ENCODE data around the gene SNX33. TPM values are rescaled to one million over a fixed set of nuclear protein-coding genes. Genes with fewer than 3 reads are reported as not detected.

Gene SNX33
- total RNA-seq, 1 experiment from 2014 or later: 19.8 TPM

- no peak for TF ChIP-seq NR1H2 (CRISPR knock-in tag; IDR thresholded peaks at IDR 0.05)
- 0 out of 2 replicates have a peak, but pooled peaks have one; percentile 0 for TF ChIP-seq ZNF423 (CRISPR knock-in tag; IDR thresholded peaks at IDR 0.05)
- TF ChIP-seq MAX (CRISPR knock-in tag; IDR thresholded peaks at IDR 0.05): 0 out of 2 replicates have a peak, but pooled peaks have one; percentile 42
- TF ChIP-seq ARID4B (CRISPR knock-in tag; IDR thresholded peaks at IDR 0.05; ENCODE audit: borderline replicate concordance): peak; percentile 57
- no peak for TF ChIP-seq ZNF532 (CRISPR knock-in tag; IDR thresholded peaks at IDR 0.05; ENCODE audit: borderline replicate concordance)
Measured at GRCh38 chr15:75647370-75648155, at the start of gene SNX33 (continued).

GRCh38 chr15:75598361-75598760 lies 49.4 kb upstream of the SNX33 start:
- ChIA-PET POLR2A (no interaction called here), CTCF (interaction anchor here (1.1 to 2.0 kb wide), 8 partner anchors 19 to 230 kb away, joined by 3 to 7 read pairs (median 4); partner anchors contain the start of genes MAN2C1, PTPN9, SIN3A and SNX33)
- H3K4me1 Mint-ChIP-seq: no peaks in the 10 kb centered on the region
- H3K36me3 Mint-ChIP-seq: peaks cover 25% of the 10 kb centered on the region
- H3K4me3 Mint-ChIP-seq: no peak overlapping the region
- ATAC-seq (no peak), DNase-seq (ENCODE audit: low spot score) (no peak)
- no peaks in the 10 kb centered on the region for H3K9me3 Mint-ChIP-seq
- H3K27me3 Mint-ChIP-seq (ENCODE audit: low read depth): no peaks in the 10 kb centered on the region
- H3K27ac Mint-ChIP-seq: no peak overlapping the region
- TF ChIP-seq NR2C2 (CRISPR knock-in tag; IDR thresholded peaks at IDR 0.05): no peak
- TF ChIP-seq PREB (CRISPR knock-in tag; IDR thresholded peaks at IDR 0.05; ENCODE audit: borderline replicate concordance): no peak
- TF ChIP-seq ATF1 (CRISPR knock-in tag; IDR thresholded peaks at IDR 0.05): no peak
- no peak for TF ChIP-seq ZNF423 (CRISPR knock-in tag; IDR thresholded peaks at IDR 0.05)
- TF ChIP-seq ZNF232 (CRISPR knock-in tag; IDR thresholded peaks at IDR 0.05): no peak
- no peak for TF ChIP-seq NR1H2 (CRISPR knock-in tag; IDR thresholded peaks at IDR 0.05)
- no peak for TF ChIP-seq TP53 (CRISPR knock-in tag; IDR thresholded peaks at IDR 0.05)
- TF ChIP-seq EMX1 (CRISPR knock-in tag; IDR thresholded peaks at IDR 0.05): no peak
- TF ChIP-seq PRRX2 (CRISPR knock-in tag; IDR thresholded peaks at IDR 0.05): no peak
- no peak for TF ChIP-seq ZNF416 (CRISPR knock-in tag; IDR thresholded peaks at IDR 0.05)
- no peak for TF ChIP-seq E2F5 (CRISPR knock-in tag; IDR thresholded peaks at IDR 0.05)
- TF ChIP-seq GRHL2 (CRISPR knock-in tag; IDR thresholded peaks at IDR 0.05; ENCODE audit: insufficient replicate concordance, severe bottlenecking): no peak
- no peak for TF ChIP-seq ESRRA (CRISPR knock-in tag; IDR thresholded peaks at IDR 0.05; ENCODE audit: borderline replicate concordance)
- no peak for TF ChIP-seq ZNF219 (CRISPR knock-in tag; IDR thresholded peaks at IDR 0.05; ENCODE audit: borderline replicate concordance)
- TF ChIP-seq IRF2 (CRISPR knock-in tag; IDR thresholded peaks at IDR 0.05; ENCODE audit: borderline replicate concordance, low read depth): no peak
- no peak for TF ChIP-seq ATF6 (CRISPR knock-in tag; IDR thresholded peaks at IDR 0.05)
- no peak for TF ChIP-seq JAZF1 (CRISPR knock-in tag; IDR thresholded peaks at IDR 0.05)
- TF ChIP-seq TEAD1 (CRISPR knock-in tag; IDR thresholded peaks at IDR 0.05): no peak

Measured in WTC11 (cell line).